ENCODE data around the gene PAK1IP1.
"Not testable (repeated sequence)": the region's sequence is repeated elsewhere in the genome, so short reads cannot be mapped to it uniquely, and the experiment has no call there.

PAK1IP1 gene

GRCh38 chr6:10694302-10695085 lies at the start of gene PAK1IP1, which contains the start of gene C6orf52:
Gene PAK1IP1, plus strand, starts transcription at chr6:10694972. Its CDS starts 14 bp downstream, at chr6:10694986.
Gene C6orf52, minus strand, starts transcription at chr6:10694616. Its CDS starts 7,066 bp downstream, at chr6:10687550.
- DNase-seq (ENCODE audit: low read depth): peak; percentile 89

GRCh38 chr6:10655508-10656055 lies 39.2 kb upstream of the PAK1IP1 start:
- DNase-seq (ENCODE audit: low read depth): no peak

GRCh38 chr6:10658910-10659698 lies 35.7 kb upstream of the PAK1IP1 start:
- no peak for DNase-seq (ENCODE audit: low read depth)

GRCh38 chr6:10659699-10660348 lies 34.9 kb upstream of the PAK1IP1 start:
- no peak for DNase-seq (ENCODE audit: low read depth)

- DNase-seq (ENCODE audit: low read depth): not testable (repeated sequence)
These were observed 34.2 kb upstream of the PAK1IP1 start for GRCh38 chr6:10660431-10661191.

- DNase-seq (ENCODE audit: low read depth): no peak
These were observed 32.6 kb upstream of the PAK1IP1 start for GRCh38 chr6:10662207-10662606.

GRCh38 chr6:10662742-10663141 lies 32.0 kb upstream of the PAK1IP1 start:
- no peak for DNase-seq (ENCODE audit: low read depth)

GRCh38 chr6:10665595-10665994 lies 29.2 kb upstream of the PAK1IP1 start:
- DNase-seq (ENCODE audit: low read depth): not testable (repeated sequence)

- no peak for DNase-seq (ENCODE audit: low read depth)
These were observed 26.4 kb upstream of the PAK1IP1 start for GRCh38 chr6:10668126-10668917.

GRCh38 chr6:10676403-10676802 lies 18.4 kb upstream of the PAK1IP1 start:
- DNase-seq (ENCODE audit: low read depth): no peak

- DNase-seq (ENCODE audit: low read depth): no peak
These were observed 16.3 kb upstream of the PAK1IP1 start for GRCh38 chr6:10678456-10678855.

GRCh38 chr6:10681795-10682194 lies 13.0 kb upstream of the PAK1IP1 start:
- no peak for DNase-seq (ENCODE audit: low read depth)

GRCh38 chr6:10682355-10682988 lies 12.3 kb upstream of the PAK1IP1 start:
- DNase-seq (ENCODE audit: low read depth): no peak

- DNase-seq (ENCODE audit: low read depth): no peak
These were observed 10.2 kb upstream of the PAK1IP1 start for GRCh38 chr6:10684618-10685017.

- DNase-seq (ENCODE audit: low read depth): no peak
These were observed 9.5 kb upstream of the PAK1IP1 start for GRCh38 chr6:10685092-10685915.

GRCh38 chr6:10686901-10687300 lies 7.9 kb upstream of the PAK1IP1 start:
- no peak for DNase-seq (ENCODE audit: low read depth)

- no peak for DNase-seq (ENCODE audit: low read depth)
These were observed 7.2 kb upstream of the PAK1IP1 start for GRCh38 chr6:10687582-10687981.

GRCh38 chr6:10690651-10691445 lies 3.9 kb upstream of the PAK1IP1 start:
- DNase-seq (ENCODE audit: low read depth): no peak
